NCI-H748 (cell line): ENCODE data around the gene KRT39.
"Not testable (repeated sequence)": the region's sequence is repeated elsewhere in the genome, so short reads cannot be mapped to it uniquely, and the experiment has no call there.

ENCODE experiments used
- DNase-seq: peaks from one replicate; lab custom pipeline; 2025; ENCODE audit not compliant: unreplicated experiment; lab: John Stamatoyannopoulos, UW

The KRT39 gene

DNA sequence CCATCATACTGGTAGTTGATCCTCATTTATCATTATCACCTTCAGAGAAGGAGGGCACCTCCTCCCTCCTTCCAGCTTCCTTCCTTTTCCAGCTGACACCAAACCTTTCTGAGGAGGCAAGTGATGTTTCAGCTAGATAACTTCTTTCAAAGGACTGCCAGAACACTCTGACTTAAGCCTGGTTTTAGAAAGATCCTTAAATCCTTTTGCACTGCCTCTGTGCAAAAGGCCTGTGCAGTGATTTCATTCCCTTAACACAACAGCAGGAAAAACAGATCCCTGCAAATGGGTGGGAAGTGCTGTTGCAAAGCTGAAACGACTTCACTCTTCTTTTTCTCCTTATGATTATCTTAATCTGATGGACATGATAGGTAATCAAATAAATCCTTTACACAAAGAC, 22.2 kb downstream of the KRT39 start:
- no peak for DNase-seq

DNA sequence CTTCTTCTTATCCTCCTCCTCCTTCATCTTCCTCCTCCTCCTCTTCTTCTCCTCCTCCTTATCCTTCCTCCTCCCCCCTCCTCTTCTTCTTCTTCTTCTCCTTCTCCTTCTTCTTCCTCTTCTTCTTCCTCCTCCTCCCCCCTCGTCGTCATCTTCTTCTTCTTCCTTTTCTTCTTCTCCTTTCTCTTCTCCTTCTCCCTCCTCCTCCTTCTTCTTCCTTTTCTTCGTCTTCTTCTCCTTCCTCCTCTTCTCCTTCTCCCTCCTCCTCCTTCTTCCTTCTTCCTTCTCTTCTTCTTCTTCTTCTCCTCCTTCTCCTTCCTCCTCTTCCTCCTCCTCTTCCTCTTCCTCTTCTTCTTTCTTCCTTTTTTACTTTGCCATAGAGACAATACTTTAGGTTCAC, 24.2 kb downstream of the KRT39 start:
- DNase-seq, result no peak

DNA sequence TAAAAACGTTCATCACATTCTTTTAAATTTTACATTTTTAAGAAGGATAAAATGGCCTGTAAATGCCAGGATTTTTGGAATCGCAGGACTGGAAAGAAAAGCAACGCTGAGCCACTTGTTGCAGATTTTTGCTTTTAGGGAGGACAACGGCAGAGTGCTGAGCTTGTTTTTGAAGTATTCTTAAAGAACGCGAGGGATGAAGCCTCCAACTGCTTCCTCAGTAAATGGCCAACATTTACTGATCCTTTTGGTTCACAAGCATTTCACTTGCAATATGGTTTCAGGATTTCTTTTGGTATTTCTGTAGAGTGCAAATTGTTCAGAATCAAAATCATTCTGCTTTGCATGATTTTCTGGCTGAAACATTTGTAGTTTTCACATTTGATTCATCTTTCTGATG, 26.5 kb downstream of the KRT39 start:
- no peak for DNase-seq

DNA sequence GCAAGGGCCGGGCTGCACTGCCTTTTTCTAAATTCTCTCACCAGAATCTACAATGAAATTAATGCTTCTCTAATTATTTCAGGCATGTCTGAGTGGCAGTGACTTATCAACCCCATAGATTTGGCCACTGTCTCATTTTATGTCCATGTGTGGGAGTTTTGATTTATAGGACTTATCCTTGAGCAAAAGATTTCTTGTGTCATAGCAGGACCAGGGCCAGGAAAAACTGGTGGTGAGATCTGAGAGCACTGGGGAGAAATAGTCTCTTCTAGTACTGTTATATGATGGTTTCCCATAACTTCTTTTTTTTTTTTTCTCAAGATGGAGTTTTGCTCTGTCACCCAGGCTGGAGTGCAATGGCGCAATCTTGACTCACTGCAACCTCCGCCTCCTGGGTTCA, 27.8 kb downstream of the KRT39 start:
- DNase-seq, result no peak

DNA sequence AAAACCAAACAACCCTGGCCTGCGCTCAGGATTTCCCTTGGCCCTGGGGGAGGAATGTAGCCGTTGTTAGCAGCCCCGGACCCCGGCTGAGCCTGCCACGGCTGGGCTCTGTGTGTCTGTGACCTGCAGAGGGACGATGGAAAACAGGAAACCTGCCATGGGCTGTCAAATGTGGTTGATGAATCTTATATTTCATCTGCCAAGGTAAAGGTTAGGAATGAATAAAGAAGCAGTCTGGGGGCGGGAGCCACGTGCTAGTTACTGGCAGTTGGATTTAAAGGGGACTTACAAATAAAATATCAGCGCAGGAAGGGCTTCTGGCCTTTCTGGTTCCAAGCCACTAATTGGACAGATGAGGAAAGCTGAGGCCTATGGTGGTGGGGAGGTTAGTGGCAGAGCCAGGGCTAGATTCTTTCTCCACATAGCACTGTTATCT, 29.3 kb downstream of the KRT39 start, which contains the start of gene KRT23:
KRT23 (minus strand) TSS at position 263 of the 436 bp plus-strand sequence. CDS start 1,043 bp downstream, outside the sequence.
- DNase-seq, result no peak

DNA sequence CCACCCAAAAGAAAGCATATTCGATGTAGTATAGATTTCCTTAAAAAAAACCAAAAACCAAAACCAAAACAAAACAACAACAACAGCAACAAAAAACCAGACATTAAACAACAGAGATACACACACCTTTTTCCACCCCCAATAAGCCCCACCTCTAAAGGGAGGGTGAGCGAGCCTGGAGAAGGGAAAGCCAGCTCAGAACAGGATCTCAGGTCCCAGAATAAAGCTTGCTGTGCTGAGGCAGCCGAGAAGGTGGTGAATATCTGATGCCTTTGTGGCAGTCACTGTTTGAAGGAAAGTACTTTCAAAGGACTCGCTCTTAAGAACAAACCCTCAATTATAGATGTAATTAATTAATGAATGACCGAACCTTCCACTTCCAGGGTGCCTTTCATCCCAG, 29.8 kb downstream of the KRT39 start:
- no peak for DNase-seq

DNA sequence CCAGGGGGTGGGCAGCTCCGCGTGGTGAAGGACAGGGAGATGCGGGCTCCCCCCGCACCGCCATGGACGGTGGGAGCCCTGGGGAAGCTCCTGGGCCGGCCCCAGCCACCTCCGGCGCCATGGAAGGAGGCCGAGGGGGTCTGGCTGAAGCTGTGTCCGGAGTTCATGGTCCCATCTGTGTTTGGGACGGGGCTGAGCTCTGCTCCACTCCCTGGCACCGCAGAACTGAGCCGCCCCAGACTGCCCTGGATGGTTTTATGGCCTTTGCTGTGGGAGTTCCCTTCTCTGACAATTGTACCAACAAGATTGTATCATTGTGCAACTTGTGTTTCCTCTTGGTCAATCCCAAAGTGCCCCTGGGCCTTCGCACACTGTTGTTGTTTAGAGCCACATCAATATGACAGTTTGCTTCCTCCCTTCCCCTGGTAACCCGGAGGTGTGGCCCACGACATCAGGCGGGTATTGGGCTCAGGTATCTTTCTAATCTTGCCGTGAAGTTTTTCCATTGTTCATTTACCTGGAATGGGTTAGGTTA, 30.2 kb downstream of the KRT39 start:
- DNase-seq, result no peak

DNA sequence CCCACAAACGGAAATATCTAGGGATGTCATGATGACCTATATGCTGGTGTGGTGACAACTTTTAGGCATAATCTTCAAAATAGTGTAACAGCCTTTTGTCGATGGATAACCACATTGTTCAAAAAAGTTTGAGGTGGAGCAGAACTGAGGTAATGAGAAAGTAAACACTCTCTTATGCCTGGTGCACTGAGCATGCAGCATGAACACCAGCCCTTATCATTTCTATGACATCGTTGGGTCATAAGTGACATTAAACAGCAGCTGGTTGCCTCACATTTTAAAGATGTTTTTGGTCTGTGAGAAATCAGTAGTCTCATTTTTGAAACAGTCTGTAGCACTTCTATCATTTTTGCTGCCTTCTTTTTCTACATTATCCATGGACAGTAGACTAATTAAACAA, 31.1 kb downstream of the KRT39 start:
- DNase-seq, result no peak

DNA sequence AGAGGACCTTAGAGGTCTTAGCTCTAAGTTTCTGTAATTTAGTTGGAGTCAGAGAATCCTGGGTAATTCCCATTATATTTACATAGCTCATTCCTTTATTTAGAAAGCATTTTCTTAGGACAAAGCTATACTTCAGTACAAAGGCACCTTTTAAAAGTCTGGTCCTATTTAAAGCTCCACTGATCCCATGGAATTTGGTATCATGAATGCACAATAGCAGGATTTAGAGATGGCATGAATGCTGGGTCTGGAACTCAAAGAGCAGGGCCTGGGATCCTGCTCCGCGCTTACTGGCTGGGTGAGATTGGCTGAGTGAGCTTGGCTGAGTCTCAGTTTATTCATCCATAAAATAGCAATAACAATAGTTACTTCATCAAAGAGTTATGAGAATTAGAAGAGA, 34.1 kb downstream of the KRT39 start:
- DNase-seq, result no peak

DNA sequence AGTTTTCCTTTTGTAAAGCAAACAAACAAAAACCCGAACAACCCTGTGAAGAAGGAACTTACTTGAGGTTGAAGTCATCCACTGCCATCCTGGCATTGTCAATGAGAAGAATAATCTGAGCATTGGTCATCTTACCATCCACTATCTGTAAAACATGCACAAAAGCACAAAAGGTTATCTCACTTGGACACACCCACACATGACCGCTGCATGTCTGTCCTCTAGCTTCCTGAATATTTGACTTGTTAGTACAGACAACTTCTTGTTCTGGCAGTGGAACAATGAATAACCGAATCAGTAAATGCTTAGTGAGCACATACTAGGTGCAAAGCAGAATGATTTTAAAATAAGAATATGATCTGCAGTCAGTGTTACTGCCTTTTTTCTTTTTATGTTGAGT, 35.4 kb downstream of the KRT39 start:
- no peak for DNase-seq

DNA sequence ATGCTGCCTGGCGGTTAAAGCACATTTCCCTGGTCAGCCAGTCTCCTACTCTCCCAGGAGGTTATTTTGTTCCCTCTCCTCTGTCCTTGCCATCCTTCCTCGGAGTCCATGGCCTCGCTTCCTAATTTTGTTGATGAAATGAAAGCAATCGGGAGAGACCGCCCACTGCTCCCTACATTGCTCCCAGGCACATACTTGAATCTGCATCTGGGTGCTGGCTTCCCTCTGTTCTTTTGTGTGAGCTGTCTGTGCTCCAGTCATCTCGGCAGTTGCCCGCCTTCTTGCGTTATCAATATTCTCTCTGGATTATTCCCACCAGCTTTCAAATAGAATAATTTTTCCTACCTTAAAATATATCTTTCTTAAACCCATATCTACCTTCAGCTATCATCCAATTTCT, 40.4 kb downstream of the KRT39 start:
- no peak for DNase-seq

DNA sequence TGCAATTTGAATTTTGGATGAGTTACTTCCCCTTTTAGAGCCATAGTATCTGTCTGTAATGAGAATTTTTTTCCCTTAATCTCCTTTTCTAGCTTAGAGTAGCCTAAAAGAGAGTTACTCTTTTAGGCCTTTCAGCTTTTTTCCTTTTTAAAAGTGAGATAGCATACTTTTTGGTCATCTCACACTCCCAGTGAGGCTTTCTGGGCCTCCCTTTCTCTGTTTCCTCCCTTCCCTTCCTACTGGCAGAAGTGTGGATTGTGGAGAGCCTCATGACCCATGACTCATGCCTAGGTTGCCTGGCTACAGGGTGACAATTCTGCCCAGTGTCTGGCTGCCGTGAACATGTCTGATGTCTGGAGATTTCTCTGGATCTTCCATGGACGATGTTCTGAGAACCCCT, 44.5 kb downstream of the KRT39 start:
- DNase-seq, result peak; percentile 11

DNA sequence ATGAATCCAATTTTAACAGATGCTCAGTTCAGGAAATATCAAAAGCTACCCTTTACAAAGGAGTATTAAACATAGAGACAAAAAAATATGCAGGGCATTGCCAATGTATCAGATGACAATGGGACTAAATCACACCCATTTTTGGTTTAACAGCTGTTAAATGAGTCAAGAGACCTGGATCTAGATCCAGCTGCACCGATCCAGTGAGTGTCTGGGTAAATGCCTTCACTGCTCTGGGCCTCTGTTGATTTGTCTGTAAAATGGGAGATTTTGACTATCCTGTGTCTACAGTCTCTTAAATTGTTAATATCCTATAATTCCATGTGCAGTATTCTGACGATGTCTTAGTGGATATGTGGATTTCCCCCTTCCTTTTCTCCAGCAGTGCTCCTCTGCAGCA, 45.7 kb downstream of the KRT39 start:
- DNase-seq, result no peak

DNA sequence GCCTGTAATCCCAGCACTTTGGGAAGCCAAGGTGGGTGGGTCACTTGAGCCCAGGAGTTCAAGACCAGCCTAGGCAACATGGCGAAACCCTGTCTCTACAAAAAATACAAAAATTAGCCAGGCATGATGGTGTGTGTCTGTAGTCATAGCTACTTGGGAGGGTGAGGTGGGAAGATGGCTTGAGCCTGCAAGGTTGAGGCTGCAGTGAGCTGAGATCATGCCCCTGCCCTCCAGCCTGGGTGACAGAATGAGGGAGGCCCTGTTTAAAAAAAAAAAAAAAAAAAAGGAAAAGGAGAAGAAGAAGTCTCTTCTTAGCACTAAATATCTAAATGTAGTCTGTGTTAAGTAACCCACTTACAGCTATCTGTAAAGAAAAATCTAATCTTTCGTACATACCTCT, 49.6 kb downstream of the KRT39 start:
- DNase-seq, result not testable (repeated sequence)

DNA sequence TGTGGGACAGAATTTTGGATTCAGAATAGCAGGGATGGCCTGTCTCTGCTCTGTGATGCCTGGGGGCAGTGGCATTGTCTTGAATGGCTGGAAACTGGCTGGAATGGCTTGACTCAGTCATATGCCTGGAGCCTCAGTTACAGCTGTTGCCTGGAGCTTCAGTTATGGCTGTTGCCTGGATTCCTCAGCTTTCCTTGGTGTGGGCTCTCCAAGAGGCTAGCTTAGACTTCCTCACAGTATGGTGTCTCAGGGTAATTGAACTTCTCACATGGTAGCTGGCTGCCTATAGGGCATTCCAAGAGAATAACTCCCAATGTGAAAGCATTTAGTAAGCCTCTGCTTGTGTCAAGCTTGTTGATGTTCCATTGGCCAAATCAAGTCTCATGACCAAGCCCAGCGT, 50.4 kb downstream of the KRT39 start:
- no peak for DNase-seq

DNA sequence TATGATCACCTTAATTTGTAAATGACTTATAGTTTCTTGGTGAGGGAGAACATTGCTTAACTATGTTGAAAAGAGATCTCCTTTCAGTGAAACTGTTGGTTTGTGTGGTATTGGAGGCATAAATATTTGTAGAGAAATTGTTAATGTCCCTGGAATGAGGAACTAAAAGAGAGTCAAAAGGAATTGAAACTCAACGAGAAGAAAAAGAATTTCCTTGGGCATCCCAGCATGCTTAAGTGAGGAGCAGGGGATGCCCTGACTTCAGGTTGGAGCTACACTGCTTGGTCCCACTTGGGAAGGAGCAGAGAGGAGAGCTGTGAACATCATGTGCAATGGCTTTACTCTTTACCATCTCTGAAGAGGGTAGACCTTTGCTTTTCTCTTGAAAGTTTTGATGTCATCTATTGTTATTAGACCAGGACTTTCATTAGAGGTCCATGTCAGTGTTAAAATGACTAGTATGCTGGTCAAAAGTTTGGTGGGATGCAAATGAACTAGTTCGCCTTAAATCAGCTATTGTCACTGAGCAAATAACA, 51.0 kb downstream of the KRT39 start:
- no peak for DNase-seq

DNA sequence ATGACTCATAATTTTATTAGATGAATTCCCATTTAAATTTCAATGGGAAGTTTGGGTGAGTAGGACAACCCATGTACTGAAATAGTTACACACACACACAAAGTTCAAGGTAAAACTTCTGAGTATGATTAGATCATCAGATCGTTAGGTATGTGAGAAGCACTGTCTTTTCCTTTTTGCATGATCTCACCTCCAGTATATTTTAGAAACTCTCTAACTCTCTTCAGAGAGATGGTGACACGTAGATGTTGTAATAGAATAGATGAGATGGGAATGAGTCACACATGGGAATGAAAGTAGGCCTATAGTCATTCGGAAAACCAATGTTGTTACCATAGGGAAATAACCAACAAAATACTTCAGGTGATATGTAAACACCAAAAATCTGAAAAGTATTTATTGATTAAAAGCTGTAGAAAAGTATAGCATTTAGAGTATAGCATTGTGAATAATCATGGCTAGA, 51.5 kb downstream of the KRT39 start:
- no peak for DNase-seq

DNA sequence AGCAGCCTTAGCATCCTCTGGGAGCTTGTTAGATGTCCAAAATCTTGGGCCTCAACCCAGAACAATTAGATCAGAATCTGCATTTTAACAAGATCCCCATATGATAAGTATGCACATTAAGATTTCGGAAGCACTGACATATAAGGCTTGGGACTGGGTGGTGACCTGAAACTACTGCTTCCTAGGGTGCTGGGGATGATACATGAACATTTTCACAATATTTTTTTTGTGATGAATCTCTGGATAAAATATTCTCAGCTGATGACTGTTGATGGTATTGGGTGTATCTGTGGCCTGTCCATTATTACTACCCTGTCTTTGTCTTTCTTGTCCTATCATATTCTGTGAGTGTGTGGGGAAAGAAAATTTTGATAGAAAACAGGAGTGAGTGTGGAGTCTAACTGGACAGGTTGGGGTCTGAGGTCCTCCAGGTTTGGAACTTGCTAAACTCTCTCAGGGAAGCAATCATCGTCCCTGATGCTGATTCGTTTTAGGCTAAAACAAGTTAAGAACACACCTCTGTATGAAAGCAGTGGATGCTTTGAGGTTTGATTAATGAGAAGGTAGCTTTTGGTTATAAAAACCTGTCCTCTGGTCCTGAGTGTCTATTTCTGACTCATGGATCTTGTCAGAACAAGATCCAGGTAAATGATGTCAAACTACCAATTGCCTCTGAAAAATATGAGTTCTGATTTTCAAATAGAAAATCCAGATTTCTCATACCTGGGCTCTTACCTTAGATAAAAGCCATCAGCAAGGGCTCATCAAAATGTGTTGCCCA, 52.5 kb downstream of the KRT39 start:
- DNase-seq, result no peak

DNA sequence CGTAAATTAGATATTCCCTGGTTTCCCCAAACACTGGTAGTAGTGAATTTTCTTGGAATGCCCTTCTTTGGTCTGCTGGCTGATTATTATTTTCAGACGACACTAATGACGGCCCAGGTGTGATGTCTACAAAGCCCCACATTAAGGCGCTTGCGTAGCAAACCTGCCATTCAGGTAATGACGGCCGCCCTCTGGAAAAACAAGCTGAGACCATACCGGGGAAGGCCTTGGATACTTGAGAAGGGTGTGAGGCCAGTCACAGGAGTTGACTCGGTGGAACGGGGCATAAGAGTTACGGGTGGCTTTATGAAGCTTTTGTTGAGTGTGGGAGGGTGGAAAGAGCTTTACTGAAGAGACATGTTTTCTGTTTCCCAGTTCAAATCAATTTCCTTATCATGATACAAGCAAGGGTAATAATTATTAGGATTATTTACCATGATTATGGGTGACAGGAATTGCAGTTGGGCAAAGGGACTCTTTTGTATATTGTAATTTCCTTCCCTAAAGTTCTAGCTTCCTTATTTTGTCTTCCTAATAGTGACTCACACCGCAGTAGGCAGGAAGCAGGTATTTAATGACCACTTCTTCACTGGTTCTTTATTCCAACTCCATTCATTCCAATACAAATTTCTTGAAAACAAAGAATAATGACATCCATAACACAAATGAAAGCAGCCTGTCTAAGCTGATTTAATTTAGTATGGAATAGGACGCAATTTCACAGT, 54.1 kb downstream of the KRT39 start:
- DNase-seq, result no peak

DNA sequence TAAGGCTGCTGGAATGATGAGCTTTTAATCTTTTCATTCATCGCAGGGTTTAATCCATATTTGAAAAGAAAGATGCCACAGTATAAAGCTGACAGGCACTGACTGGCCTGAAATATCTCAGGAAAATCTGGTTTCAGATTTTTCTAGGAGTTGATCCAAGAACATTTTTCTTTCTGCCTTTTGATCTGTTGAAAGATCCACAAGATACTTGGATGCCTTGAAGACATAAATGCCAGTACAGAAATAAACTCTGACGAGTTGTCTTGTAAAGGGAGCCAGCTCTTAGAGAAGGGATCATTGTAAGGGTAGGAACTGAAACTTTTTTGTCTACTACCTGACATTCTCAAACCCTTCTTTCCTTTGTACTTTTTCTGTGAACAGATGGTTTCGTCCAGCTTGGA, 56.3 kb downstream of the KRT39 start:
- DNase-seq, result no peak

DNA sequence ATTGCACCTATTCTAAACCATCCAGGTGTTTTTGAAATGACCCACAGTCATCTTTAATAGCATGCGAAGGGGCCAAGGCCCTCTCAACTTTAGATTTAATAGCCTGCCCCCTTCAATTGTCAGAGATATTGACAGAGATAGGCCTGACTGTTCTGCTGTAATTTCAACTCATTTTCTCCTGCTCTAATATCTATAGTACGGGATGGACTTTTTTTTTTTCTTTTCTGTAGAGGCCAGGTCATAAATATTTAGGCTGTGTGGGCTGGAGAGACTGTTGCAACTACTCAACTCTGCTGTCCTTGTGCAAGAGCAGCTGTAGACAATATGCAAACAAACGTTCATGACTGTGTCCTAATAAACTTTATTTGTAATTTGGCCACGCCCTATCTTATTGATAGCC, 57.0 kb downstream of the KRT39 start:
- DNase-seq, result peak; percentile 93

DNA sequence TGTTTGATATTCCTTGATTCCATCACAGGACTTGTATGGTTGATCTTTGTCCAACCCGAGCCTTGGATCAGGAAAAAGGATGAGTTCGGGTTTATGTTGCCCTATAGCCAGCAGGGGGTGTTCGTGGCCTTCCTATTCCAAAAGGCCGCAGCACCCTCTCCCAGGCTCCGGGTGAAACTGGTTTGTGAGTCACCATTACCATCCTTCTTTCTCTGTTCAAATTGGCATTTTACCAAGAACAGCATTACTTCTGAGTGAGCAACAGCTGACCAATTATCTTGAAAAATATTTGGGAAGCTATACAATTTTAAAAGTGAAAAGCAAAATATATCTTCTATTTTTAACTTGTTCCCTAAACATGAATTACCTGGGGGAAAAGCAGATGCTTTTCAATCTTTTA, 57.4 kb downstream of the KRT39 start:
- DNase-seq, result peak; percentile 96
